ENCODE measurements around the gene LEPR.
"Not testable (repeated sequence)": the region's sequence is repeated elsewhere in the genome, so short reads cannot be mapped to it uniquely, and the experiment has no call there.

The LEPR gene

GRCh38 chr1:65437616-65438015 is 17.1 kb downstream of the LEPR start:
- DNase-seq, result no peak

DNA sequence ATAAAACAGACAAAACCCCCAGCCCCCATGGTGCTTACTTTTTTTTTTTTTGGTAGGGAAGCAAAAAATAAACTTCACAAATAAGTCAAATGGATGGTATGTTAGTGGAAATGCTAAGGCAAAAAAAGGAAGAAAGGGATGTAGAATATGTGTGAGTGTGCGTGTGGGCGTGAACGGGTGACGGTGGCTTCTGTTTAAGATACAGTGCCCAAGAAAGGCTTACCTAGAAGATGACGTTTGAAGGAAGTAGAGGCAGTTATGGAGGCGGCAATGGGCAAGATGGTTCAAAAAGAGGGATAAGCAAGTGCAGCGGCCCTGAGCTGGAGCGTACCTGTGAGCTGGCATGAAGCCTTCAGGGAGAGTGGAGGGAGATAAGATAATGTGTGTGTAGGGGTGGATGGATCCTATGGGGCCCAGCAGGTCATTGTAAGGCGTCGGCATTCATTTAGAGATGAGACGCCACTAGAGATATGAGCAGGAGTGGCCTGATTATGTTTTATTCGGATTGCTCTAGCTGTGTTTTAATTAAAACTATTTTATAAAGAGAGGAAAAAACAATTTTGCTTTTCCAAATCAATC is 19.9 kb downstream of the LEPR start:
- DNase-seq, result no peak

- DNase-seq, result no peak
Observed at GRCh38 chr1:65440915-65441314, 20.4 kb downstream of the LEPR start.

- no peak for DNase-seq
Observed at GRCh38 chr1:65441464-65441863, 21.0 kb downstream of the LEPR start.

DNA sequence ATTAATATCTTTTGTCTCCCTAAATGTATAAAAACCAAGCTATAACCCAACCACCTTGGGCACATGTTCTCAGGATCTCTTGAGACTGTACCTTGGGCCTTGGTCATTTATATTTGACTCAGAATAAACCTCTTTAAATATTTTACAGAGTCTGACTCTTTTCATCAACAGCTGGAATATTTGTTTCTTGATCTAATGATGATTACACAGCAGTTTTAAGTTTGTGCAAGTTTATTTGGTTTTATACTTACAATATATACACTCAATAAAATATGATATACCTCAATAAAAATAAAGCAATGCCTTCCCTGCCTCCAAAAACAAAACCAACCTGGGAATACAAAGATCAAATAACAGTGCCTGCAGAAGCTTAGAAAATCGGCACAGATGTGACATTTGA is 22.0 kb downstream of the LEPR start:
- no peak for DNase-seq

DNA sequence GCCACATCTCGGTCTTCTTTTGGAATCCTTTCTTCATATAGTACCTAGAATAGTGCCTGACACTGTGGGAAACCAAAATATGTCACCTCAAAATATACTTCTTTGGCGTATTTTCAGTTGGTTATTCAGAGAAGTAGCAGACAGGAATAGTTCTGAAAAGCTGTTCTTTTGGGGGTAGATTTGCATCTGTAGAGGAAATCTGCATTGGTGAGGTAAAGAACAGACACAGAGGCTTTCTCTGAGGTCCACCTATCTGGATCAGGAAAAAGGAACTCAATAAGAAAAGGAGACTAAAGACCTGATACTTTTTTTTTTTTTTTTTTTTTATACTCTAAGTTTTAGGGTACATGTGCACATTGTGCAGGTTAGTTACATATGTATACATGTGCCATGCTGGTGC is 23.2 kb downstream of the LEPR start:
- DNase-seq, result no peak

GRCh38 chr1:65444128-65444640 is 23.7 kb downstream of the LEPR start:
- DNase-seq, result no peak

DNA sequence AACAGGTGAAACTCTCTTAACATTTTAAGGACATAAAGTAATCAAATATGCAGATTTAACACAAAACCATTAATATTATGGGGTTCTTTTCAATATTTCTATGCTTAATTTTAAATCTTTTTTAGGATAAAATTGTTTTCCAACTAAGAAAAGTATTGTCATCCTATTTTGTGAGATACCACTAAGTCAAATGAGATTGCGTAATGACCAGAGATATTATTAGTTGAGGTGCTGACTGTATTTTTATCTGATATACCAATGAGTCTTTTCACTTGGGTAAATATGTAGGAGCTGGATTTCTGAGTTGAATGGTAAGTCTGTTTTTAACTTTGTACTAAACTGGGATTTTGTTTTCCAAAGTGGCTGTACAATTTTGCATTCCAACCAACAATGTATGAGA is 25.4 kb downstream of the LEPR start:
- DNase-seq, result no peak

DNA sequence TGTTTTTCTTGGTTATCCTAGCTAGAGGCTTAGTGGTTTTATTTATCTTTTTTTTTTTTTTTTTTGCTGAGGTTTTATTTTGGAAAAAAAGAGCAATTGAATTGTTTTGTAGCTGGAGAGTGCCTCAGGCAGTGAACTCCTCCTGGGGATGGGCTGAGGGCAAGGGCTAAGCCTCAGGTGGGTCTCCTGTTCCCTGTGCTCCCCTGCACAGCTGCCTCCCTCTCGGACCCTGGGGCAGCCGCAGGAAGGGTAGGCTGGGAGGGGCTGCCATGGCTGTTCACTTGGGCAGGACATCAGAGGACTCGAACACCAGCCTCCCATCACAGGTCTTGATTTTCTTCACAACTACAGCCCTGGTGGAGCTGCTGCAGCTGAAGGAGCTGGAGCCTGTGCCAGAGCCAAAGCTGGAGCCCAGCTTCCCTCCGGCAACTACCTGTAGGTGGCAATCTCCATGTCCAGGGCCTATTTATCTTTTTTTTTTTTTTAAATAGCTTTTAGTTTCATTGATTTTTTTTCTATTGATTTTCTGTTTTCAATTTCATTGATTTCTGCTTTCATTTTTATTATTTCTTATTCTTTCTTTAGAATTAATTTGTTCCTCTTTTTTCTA is 28.9 kb downstream of the LEPR start:
- DNase-seq, result no peak

DNA sequence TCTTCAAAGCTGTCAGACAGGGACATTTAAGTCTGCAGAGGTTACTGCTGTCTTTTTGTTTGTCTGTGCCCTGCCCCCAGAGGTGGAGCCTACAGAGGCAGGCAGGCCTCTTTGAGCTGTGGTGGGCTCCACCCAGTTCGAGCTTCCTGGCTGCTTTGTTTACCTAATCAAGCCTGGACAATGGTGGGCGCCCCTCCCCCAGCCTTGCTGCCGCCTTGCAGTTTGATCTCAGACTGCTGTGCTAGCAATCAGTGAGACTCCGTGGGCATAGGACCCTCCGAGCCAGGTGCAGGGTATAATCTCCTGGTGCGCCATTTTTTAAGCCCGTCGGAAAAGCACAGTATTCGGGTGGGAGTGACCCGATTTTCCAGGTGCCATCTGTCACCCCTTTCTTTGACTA is 35.2 kb downstream of the LEPR start:
- DNase-seq, result not testable (repeated sequence)

DNA sequence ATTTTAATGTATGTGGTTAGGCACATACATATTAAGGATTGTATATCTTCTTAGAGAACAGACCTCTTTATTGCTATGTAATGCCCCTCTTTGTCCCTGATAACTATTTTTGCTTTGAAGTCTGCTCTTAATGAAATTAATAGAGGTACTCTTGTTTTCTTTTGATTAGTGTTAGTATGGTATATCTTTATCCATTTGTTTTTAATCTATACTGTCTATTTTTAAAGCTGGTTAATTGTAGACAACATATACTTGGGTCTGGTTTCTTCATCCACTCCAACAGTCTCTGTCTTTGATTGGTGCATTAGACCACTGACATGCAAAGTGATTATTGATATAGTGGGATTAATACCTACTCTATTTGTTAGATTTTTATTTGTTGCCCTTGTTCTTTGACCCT is 36.0 kb downstream of the LEPR start:
- DNase-seq, result no peak

GRCh38 chr1:65457868-65458267 is 37.4 kb downstream of the LEPR start:
- no peak for DNase-seq

DNA sequence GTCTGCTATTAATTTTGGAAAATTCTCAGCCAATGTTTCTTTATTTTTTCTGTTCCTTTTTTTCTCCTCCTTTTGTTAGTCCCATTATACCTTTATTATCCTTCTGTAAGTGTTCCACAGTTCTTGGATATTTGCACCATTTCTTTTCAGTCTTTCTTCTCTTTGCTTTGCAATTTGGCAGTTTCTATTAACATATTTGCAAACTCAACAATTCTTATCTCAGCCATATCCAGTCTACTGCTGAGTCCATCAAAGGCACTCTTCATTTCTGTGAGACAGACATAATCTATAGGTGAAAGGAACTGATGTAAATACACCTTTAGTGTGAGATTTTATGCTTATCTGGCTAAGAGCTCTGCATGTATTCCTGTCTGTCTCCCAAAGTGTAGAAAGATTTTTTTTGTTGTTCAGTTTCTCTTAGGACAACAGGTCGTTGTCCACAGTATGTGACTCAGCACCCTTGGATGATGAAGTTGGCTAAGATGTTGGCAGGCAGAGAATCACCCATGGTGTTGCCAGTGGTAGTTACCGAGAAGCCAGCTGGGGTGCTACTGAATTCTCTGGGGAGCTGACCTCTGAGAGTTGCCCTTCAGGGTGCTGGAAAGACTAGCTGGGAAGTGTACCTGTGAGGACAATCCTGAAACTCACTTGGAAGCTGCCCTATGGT is 38.4 kb downstream of the LEPR start:
- no peak for DNase-seq

GRCh38 chr1:65459397-65459768 is 38.9 kb downstream of the LEPR start:
- peak in 1 of 2 donors; percentile 29 for DNase-seq

DNA sequence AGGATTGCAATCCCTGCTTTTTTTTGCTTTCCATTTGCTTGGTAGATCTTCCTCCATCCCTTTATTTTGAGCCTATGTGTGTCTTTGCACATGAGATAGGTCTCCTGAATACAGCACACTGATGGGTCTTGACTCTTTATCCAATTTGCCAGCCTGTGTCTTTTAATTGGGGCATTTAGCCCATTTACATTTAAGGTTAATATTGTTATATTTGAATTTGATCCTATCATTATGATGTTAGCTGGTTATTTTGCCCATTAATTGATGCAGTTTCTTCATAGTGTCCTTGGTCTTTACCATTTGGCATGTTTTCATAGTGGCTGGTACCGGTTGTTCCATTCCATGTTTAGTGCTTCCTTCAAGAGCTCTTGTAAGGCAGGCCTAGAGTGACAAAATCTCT is 45.4 kb downstream of the LEPR start:
- DNase-seq, result not testable (repeated sequence)

DNA sequence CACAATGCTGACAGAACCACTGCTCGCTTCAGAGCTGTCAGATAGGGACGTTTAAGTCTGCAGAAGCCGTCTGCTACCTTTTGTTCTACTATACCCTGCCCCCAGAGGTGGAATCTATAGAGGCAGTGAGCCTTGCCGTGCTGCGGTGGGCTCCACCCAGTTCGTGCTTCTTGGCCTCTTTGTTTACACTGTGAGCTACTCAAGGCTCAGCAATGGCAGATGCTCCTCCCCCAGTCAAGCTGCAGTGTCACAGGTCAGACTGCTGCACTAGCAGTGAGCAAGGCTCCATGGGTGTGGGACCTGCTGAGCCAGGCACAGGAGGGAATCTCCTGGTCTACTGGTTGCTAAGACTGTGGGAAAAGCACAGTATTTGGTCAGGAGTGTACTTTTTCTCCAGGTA is 47.1 kb downstream of the LEPR start:
- DNase-seq, result no peak

- no peak for DNase-seq
Observed at GRCh38 chr1:65469126-65469888, 48.8 kb downstream of the LEPR start.

DNA sequence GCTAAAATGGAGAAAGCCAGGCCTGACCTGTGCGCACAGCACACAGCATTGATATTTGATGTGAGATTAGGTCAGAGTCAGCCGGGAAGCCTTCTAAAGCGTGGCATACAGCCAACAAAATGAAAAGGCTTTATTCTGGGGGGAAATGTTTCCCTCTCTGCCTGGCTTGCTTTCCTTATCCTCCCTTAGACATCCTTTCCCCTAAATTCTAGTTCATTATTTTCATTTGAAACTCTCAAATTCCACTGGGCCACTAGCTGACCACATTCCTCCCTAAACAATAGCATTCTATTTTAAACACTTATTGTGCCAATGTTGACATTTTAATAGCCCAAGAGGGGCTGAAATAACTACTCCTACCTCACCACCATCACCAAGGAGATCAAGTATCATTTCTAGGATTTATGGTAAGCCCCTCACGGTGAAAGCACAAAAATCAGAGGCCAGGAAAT is 49.4 kb downstream of the LEPR start:
- DNase-seq, result no peak

Data from bone marrow (tissue), 2 donors.